ENCODE measurements around the gene GTSE1.
"Not testable (repeated sequence)": the region's sequence is repeated elsewhere in the genome, so short reads cannot be mapped to it uniquely, and the experiment has no call there.

The GTSE1 gene

DNA sequence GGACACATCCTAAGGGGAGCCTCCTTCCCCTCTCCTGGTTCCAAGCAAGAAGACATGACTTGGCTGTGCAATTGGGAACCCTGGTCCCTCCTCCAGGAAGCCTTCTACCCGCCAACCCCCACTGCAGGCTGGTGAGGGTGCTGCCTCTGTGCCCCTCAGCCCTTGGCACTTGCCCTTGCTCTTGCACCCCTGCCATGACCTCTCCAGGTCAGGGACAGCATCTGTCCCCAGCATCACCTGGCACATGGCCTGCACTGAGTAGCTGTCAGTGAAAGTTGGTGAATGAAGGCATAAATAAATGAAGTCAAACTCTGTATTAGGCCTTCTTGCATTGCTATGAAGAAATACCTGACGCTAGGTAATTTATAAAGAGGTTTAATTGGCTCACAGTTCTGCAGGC, 1.9 kb upstream of the GTSE1 start:
- no peak for DNase-seq

DNA sequence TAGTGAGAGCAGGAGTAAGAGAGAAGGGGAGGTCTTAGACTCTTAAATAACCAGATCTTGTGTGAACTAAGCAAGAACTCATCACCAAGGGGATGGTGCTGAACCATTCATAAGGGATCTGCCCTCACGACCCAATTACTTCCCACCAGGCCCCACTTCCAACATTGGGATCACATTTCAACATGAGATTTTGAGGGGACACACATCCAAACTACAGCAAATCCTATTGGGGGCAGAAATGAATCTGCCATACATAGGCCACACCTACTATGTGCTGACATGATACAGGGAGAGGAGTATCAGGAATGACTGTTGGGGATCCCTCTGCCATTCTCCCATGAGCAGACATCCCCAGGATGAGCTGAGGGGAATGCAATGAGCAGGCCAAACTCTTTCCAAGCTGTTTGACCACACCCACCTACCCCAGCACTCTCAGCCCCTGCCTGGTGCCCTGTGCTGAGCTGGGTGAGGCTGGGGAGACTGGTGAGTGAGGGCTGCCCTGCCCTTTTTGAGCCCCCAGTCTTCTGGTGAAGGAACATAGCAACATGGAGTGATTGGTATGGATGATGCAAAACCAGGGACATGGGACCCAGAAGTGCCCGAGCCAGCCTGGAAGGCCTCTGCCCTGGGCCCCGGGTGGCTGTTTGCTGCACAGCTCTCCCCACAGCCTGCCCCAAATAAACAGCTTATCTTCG, 1.2 kb upstream of the GTSE1 start:
- peak; percentile 25 for DNase-seq

DNA sequence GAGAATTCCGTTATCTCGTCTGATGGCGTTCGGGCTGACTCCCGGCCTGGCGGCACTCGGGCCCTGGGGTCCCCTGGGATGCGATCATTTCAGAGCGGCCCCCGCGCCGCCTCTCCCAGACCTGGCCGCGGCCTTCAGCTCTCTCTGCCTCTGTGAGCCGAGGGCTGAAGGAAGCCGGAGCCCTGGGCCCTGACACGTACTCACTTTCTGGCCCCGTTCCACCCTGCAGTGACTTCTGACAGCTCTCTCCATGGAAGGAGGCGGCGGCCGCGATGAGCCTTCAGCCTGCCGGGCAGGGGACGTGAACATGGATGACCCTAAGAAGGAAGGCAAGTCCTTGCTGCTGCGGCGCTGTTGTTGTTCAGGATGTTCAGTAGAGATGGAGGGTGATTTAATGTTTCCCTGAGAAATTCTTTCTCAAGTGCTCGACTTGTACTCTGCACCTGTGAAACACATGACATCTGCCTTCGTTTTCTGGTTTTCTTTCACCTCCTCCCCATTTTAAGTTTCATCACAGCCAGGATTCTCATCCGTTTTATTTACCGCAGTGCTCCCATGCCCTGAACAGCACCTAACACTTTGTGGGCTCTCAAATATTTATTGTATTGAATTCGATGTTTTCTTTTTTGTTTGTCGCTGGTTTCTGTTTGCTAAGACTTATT, 612 bp downstream of the GTSE1 start:
- DNase-seq = peak; percentile 62

DNA sequence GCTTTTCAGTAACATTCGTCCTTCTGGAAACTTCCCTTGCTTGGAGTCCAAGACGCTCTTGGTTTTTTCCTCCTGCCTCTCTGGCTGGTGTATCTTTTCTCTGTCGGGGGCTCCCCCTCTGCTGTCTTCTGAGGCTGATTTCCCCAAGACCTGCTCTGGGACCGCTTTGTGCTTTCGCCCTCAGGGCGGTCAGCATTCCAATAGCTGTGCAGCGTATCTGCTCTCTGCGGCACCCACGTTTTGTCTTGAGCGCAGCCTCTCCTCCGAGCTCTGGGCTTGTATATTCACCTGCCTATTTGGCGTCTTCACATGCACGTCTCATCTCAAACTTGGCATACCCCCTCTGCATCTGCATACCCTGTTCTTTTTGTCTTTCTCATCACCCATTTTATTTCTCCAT, 2.4 kb downstream of the GTSE1 start:
- DNase-seq = no peak

GRCh38 chr22:46300491-46300890, 3.8 kb downstream of the GTSE1 start:
- DNase-seq = no peak

- DNase-seq = no peak
Observed at GRCh38 chr22:46303347-46303965, 6.8 kb downstream of the GTSE1 start.

GRCh38 chr22:46308283-46308988, 11.8 kb downstream of the GTSE1 start:
- no peak for DNase-seq

- DNase-seq = no peak
Observed at GRCh38 chr22:46309526-46310085, 12.9 kb downstream of the GTSE1 start.

GRCh38 chr22:46312056-46312455, 15.4 kb downstream of the GTSE1 start:
- no peak for DNase-seq

DNA sequence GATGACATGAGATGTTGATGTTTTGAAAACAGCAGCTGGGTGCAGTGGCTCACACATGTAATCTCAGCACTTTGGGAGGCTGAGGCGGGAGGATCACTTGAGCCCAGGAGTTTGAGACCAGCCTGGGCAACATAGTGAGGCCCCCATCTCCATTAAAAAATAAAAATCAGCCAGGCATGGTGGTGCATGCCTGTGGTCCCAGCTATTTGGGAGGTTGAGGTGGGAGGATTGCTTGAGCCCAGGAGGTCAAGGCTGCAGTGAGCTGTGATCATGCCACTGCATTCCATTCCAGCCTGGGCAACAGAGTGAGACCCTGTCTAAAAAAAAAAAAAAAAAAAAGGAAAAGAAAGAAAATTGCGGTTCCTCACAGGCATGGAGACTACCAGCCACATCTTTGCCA, 16.2 kb downstream of the GTSE1 start:
- DNase-seq = not testable (repeated sequence)

GRCh38 chr22:46315976-46316375, 19.3 kb downstream of the GTSE1 start:
- no peak for DNase-seq

DNA sequence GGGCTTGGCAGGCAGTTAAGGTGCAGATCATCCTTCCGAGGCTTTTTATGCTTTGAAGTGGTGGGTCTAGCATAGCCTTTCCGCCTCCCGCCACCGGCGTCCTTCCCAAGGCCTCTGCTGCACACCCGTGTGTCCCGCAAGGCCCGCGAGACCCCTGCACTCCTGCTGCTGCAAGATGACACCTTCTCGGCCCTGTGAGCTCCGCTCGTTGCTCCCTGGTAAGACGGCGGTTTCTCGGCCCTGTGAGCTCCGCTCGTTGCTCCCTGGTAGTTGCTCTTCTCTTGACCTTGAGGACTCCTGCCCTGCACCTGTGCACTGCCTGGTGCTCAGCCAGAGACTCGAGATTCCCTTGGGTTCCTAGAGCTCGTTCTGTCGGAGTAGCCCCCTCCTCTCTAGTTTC, 21.0 kb downstream of the GTSE1 start:
- no peak for DNase-seq

DNA sequence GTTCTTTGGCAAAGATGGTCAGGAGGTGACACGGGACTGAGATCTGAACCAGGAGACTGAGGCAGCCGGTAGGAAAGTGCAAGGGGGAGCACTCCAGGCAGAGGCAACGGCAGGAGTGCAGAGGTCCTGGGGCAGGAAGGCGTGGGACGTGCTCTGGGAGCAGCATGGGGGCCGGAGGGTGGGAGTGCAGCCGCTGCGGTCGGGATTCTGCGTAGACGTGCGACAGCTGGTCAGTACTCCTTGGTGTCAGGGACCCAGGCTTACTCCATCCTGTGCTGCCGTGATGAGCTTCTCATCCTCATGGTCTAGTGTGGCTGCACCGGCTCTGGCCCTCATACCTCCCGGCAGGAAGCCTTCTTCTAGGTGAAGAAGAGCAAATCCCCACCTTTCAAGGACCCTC, 21.9 kb downstream of the GTSE1 start:
- no peak for DNase-seq

DNA sequence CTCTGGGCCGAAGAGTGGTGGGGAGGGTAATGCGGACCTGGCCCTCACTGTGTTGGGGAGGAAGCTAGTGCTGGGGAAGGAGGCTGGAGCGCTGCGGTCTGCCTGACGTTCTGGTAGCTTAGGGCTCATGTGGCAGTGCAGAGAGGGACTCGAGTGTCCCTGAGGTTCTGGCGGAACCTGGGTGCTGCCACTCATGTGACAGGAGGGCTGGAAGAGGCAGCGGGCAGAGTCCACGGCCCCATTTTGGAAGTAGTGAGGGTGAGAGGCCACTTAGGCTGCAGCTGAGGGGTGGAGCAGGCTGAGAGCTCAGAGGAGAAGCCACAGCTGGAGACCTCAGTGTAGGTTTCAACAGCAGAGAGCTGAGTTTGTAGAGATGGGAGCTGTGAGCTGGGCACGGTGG, 22.6 kb downstream of the GTSE1 start:
- no peak for DNase-seq

DNA sequence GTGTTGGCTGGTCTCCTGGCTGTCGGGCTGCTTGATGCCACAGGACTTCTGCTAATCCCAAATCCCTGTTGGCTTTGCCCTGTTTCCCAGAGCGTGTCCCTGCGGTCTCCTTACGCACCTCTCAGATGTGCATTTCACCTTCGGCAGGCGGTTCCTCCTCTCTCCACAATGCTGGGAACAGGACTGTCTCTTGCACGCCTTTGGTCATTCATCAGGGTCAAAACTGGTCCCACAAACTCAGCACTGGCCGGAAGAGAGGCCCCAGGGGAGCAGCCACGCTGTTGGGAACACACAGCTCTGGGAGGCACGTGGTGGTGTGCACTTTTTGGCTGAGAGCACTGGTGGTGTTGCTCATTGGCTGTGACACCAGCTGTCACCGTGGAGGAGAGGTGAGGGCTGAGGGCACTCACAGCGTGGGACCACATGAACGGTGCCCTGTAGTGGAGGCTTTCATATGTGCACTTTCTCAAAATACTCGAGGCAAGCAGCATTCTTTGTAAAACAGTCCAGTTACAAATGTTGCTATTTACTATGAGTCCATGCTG, 23.6 kb downstream of the GTSE1 start:
- DNase-seq = no peak

DNA sequence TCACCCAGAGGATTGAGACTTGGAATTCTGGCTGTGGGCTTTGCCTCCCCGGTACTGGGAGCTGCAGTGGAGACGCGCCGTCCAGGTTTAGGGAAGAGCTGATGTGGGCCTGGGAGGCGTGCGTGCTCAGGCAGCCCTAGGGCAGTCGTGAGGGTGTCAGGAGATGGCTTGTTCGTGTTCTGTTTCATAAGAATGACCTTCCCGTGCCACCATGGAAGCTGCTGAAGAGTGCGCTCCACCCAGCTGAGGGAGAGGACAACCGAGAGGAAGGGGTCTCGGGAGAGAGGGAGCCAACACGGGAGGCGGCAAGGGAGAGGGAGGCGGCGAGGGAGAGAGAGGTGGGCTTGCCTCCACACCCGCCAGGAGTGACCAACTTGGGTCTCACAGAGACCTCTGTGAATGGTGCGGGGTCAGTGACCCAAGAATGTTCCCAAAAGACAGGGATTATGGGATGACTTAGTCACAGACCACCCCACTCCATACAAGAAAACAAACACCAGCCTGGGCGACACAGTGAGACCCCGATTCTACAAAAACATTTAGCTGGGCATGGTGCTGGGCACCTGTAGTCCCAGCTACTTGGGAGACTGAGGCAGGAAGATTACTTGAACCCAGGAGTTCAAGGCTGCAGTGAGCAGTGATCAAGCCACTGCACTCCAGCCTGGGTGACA, 24.2 kb downstream of the GTSE1 start:
- no peak for DNase-seq

- no peak for DNase-seq
Observed at GRCh38 chr22:46322711-46323110, 26.0 kb downstream of the GTSE1 start.

- DNase-seq = no peak
Observed at GRCh38 chr22:46323162-46323561, 26.5 kb downstream of the GTSE1 start.

DNA sequence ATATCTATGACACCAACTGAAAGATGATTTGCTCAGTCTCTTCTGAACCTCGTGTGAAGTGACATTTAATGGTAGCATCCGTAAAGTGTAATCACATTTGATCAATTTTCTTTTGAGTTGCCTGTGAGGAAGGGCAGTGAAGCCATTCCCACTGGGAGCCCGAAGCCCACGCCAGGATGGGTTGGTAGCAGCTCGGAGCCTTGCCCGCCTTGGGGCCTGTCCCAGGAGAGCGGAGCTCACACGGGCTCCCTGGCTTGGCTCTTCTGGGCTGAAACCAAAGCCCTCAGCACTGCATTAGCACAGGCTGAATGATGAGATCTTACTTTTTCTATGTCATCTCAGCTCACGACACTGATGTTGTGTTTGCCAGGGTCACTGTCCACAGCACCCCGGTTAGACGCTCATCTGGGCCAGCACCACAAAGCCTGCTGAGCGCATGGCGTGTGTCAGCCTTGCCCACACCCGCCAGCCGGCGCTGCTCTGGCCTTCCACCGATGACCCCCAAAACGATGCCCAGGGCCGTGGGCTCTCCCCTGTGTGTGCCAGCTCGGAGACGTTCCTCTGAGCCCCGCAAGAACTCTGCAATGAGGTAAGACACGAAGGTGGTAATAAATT, 29.5 kb downstream of the GTSE1 start:
- DNase-seq = no peak

DNA sequence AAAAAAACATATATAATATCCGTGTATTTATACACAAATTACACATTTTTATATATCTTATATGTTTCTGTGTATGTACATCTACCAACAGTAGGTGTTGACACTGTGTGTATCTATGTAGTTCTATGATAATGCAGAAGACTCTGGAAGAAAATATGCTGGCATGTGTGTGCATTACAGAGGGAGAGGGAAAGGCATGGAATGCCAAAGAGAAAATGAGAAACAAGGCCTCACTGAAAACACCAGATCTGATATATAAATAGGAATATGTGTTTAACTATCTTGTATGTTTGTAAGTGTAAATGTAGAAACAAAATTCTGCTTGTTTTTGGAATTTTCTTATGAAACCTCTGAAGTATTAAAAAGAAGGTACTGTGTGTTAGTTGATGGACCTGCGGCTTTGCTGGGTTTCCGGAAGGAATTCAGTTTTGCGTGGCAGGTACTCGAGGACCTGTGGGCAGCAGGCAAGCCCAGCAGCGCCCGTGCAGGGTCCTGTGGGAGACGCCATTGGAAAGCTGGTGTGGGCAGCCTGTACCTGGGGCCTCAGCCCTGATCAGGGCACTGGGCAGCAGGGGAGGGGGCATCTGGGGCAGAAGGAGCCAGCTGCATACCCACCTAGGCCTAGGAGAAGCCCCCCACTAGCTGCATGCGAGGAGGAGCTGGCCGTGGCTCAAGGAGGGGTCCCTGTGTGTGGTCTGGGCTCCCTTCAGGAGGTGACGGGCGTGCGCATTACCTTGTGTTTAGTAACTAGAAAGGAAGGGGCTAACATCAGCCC, 31.2 kb downstream of the GTSE1 start:
- DNase-seq = no peak

GRCh38 chr22:46328797-46329196, 32.1 kb downstream of the GTSE1 start:
- no peak for DNase-seq

Measured in hematopoietic multipotent progenitor cell treated with erythropoietin and hydrocortisone succinate and interleukin-3 and kit ligand, for 4 days (in vitro differentiated cells).